LNCaP clone FGC (cell line): ENCODE measurements around the gene CCND2.

Experiments
- DNase-seq: peaks from one replicate; pipeline ENCODE4 v3.0.0-alpha.2; 2011; ENCODE audit warnings: low read depth
- H3K4me3 ChIP-seq: 2 replicates; pipeline ENCODE4 v1.5.1; 2011; ENCODE audit warnings: mild to moderate bottlenecking, low read depth, low read length, control low read depth
- TF ChIP-seq, protein P1 (sequence below): IDR thresholded peaks from 2 replicates; pipeline ENCODE4 v1.5.1; 2012; ENCODE audit warnings: mild to moderate bottlenecking; ENCODE audit not compliant: control insufficient read depth, insufficient read depth; ENCODE audit errors: extremely low read depth

CCND2 gene

DNA sequence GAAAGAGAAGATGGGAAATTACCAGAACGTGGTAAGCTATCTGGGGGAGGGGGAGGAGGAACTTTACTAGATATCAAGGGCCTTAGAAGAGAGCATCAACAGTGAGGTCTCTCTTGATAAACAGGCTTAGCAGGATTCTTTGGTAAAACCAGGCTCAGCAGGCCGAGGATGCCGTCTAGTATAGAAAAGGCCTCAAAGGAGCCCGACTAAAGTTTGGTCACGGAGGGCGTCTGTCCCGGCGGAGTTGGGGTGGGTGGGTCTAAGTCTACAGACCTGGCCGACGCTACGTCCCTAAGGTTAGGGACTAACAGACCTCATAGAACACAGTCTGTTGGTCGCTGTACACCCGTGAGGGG lies 46.9 kb downstream of the CCND2 start:
- DNase-seq = peak; percentile 22
- TF ChIP-seq, protein P1, sequence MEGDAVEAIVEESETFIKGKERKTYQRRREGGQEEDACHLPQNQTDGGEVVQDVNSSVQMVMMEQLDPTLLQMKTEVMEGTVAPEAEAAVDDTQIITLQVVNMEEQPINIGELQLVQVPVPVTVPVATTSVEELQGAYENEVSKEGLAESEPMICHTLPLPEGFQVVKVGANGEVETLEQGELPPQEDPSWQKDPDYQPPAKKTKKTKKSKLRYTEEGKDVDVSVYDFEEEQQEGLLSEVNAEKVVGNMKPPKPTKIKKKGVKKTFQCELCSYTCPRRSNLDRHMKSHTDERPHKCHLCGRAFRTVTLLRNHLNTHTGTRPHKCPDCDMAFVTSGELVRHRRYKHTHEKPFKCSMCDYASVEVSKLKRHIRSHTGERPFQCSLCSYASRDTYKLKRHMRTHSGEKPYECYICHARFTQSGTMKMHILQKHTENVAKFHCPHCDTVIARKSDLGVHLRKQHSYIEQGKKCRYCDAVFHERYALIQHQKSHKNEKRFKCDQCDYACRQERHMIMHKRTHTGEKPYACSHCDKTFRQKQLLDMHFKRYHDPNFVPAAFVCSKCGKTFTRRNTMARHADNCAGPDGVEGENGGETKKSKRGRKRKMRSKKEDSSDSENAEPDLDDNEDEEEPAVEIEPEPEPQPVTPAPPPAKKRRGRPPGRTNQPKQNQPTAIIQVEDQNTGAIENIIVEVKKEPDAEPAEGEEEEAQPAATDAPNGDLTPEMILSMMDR = no peak
- peak overlapping the region; percentile 89 for H3K4me3 ChIP-seq

DNA sequence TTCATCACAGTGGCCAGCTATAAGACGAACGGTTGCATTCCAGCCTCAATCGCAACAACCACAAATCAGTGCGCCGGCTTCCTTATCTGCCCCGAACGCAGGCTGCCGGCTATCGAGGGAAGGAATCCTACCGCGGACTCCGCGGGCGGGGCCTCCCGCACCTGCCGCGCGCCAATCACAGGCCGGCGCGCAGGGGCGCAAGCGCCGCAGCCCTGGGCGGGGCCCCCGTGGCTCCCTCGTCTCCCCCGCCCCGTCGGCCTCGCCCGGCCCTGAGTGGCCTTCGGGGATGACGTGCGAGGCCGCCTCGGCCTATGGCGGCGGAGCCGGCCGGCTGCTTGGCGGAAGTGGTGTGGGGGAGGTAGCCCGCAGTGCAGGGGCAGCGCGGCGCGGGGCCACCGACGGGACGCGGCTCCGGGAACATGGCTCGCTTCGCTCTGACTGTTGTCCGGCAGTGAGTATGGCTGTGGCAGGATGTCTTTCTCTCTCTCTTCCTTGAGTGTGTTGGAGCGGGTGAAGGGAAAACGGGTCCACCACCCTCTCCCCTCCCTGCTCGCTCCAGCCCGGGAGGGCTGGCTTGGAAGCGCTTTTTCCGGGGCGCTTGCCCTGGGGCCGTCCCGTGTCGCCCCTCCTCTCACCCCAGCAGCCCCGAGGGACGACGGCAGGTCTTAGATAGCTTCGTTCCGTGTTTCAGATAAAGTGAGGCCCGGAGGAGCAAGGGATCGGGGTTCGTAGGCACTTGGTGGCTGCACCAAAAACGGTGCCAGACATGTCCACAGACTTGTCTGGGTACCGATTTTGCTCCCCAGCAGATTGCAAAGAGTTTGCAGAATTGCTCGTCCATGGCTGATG lies 47.5 kb downstream of the CCND2 start, which contains the start of gene TIGAR:
TSS of gene TIGAR (plus strand) at position 361 of the 849 bp plus-strand sequence. CDS start at position 420, 59 bp downstream.
- TF ChIP-seq, protein P1 = no peak
- H3K4me3 ChIP-seq = peak within 1 kb of the TSS; percentile 89
- DNase-seq = peak; percentile 75

DNA sequence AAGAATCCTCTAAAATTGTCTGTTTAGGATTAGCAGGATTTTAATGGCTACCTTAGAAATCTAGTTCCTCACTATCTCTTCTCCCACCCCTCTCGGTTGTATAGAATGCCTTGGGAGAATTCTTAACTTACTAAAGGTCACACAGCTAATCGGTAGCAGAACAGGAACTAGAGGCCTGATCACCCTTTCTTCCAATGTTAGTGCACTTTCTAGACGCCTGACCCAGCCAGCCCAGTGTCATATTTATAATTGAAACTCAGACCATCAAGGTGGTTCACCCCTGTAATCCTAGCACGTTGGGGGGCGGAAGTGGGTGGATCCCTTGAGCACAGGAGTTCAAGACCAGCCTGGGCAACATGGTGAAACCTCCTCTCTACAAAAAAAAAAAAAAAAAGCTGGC lies 49.2 kb downstream of the CCND2 start:
- no peak for DNase-seq
- no peak overlapping the region for H3K4me3 ChIP-seq
- TF ChIP-seq, protein P1 = no peak
